IMR-90 (cell line): ENCODE data around the gene TATDN2. TPM values are rescaled to one million over a fixed set of nuclear protein-coding genes. Genes with fewer than 3 reads are reported as not detected.

Source experiments
- ATAC-seq: fragments of 200-7000 bp; cut with Tn5 transposase; 2 replicates; pipeline ENCODE4 v1.9.1; 2020; ENCODE audit warnings: low read depth, mild to moderate bottlenecking, moderate library complexity
- BruUV-seq: library from RNA; stranded (reverse); fragments of 400-500 nt; replicated peaks from 2 replicates; lab custom pipeline; 2021; lab: Mats Ljungman, UMichigan
- CTCF ChIA-PET: fragments of 300-600 bp; formaldehyde crosslinking; extraction: SDS; loops from one replicate; lab custom pipeline; 2021; ENCODE audit warnings: antibody characterized with exemption; lab: Yijun Ruan, JAX
- POLR2A ChIA-PET: fragments of 300-600 bp; sonication (Branson Sonifier 250); formaldehyde crosslinking; loops from one replicate; lab custom pipeline; 2022; ENCODE audit warnings: antibody characterized with exemption; ENCODE audit not compliant: unreplicated experiment; lab: Charles Lee
- DNase-seq: peaks from one replicate; pipeline ENCODE4 v3.0.0; 2013
- H2AFZ ChIP-seq: replicated peaks from 2 replicates; pipeline ENCODE3; 2013; ENCODE audit warnings: low read length, mild to moderate bottlenecking; ENCODE audit not compliant: poor library complexity
- H2AK5ac ChIP-seq: 2 replicates; pipeline ENCODE4 v1.6.1; 2013; ENCODE audit warnings: low read depth, low read length, inconsistent platforms
- H2AK9ac ChIP-seq: replicated peaks from 2 replicates; pipeline ENCODE3; 2013; ENCODE audit warnings: mild to moderate bottlenecking, low read depth, low read length, moderate library complexity; ENCODE audit not compliant: poor library complexity
- H2BK120ac ChIP-seq: 2 replicates; pipeline ENCODE4 v1.6.1; 2013; ENCODE audit warnings: low read depth, low read length, inconsistent platforms
- H2BK15ac ChIP-seq: 3 replicates; pipeline ENCODE4 v1.6.1; 2013; ENCODE audit warnings: low read depth, low read length, inconsistent platforms
- H2BK20ac ChIP-seq: 2 replicates; pipeline ENCODE4 v1.6.1; 2013; ENCODE audit warnings: low read depth, mild to moderate bottlenecking, inconsistent platforms, low read length, moderate library complexity
- H2BK5ac ChIP-seq: 2 replicates; pipeline ENCODE4 v1.6.1; 2013; ENCODE audit warnings: mild to moderate bottlenecking, low read depth, low read length, inconsistent platforms; ENCODE audit not compliant: poor library complexity, severe bottlenecking
- H3K14ac ChIP-seq: replicated peaks from 2 replicates; pipeline ENCODE4 v1.6.1; 2013; ENCODE audit warnings: low read depth, low read length, inconsistent platforms
- H3K18ac ChIP-seq: 2 replicates; pipeline ENCODE4 v1.6.1; 2013; ENCODE audit warnings: low read depth, low read length, control low read depth
- H3K23ac ChIP-seq: 2 replicates; pipeline ENCODE4 v1.6.1; 2013; ENCODE audit warnings: low read depth, low read length, inconsistent platforms
- H3K27ac ChIP-seq: 2 replicates; pipeline ENCODE4 v1.5.1; 2013; ENCODE audit warnings: mild to moderate bottlenecking, control low read depth, low read length; ENCODE audit not compliant: insufficient read depth
- H3K27me3 ChIP-seq: 2 replicates; pipeline ENCODE4 v1.6.1; 2013; ENCODE audit warnings: low read length; ENCODE audit not compliant: control insufficient read depth, insufficient read depth
- H3K36me3 ChIP-seq: 2 replicates; pipeline ENCODE4 v1.6.1; 2013; ENCODE audit warnings: low read length, mixed read lengths; ENCODE audit not compliant: control insufficient read depth, insufficient read depth
- H3K4ac ChIP-seq: 2 replicates; pipeline ENCODE4 v1.6.1; 2013; ENCODE audit warnings: low read depth, low read length, inconsistent platforms
- H3K4me1 ChIP-seq: 2 replicates; pipeline ENCODE4 v1.6.1; 2013; ENCODE audit warnings: low read length, mixed read lengths; ENCODE audit not compliant: control insufficient read depth, insufficient read depth
- H3K4me2 ChIP-seq: 2 replicates; pipeline ENCODE4 v1.6.1; 2013; ENCODE audit warnings: low read depth, mild to moderate bottlenecking, control low read depth, low read length, moderate library complexity
- H3K4me3 ChIP-seq: 2 replicates; pipeline ENCODE4 v1.5.1; 2013; ENCODE audit warnings: low read depth, mild to moderate bottlenecking, control low read depth, low read length, moderate library complexity; ENCODE audit not compliant: insufficient read depth
- H3K56ac ChIP-seq: 2 replicates; pipeline ENCODE4 v1.6.1; 2013; ENCODE audit warnings: low read length, inconsistent platforms; ENCODE audit not compliant: insufficient read depth; ENCODE audit errors: extremely low read depth
- H3K79me1 ChIP-seq, 2 experiments: 2 replicates each; pipeline ENCODE4 v1.6.1; 2013; ENCODE audit warnings: low read length in 2 of 2, inconsistent platforms in 1 of 2, low read depth in 1 of 2
- H3K9ac ChIP-seq: 2 replicates; pipeline ENCODE4 v1.6.1; 2013; ENCODE audit warnings: low read depth, low read length, control low read depth
- H3K9me1 ChIP-seq: 2 replicates; pipeline ENCODE4 v1.6.1; 2013; ENCODE audit warnings: low read length, inconsistent platforms; ENCODE audit not compliant: insufficient read depth
- H3K9me3 ChIP-seq: 2 replicates; pipeline ENCODE4 v1.6.1; 2013; ENCODE audit warnings: low read length; ENCODE audit not compliant: control insufficient read depth, insufficient read depth
- H4K20me1 ChIP-seq: 2 replicates; pipeline ENCODE4 v1.6.1; 2013; ENCODE audit warnings: low read length, inconsistent platforms; ENCODE audit not compliant: insufficient read depth
- H4K5ac ChIP-seq: 2 replicates; pipeline ENCODE4 v1.6.1; 2013; ENCODE audit warnings: mild to moderate bottlenecking, low read depth, low read length, control low read depth
- H4K8ac ChIP-seq, 2 experiments: 2 replicates each; pipeline ENCODE4 v1.6.1; 2013; ENCODE audit warnings: low read depth in 2 of 2, low read length in 2 of 2, control low read depth in 1 of 2, inconsistent platforms in 1 of 2
- H4K91ac ChIP-seq: 2 replicates; pipeline ENCODE4 v1.6.1; 2013; ENCODE audit warnings: low read depth, low read length, inconsistent platforms; ENCODE audit not compliant: insufficient read depth
- BHLHE40 ChIP-seq: fragments of 150-350 bp; IDR thresholded peaks from 2 replicates; pipeline ENCODE4 v1.6.1; 2016; ENCODE audit warnings: mild to moderate bottlenecking, low read depth, low read length
- MAFK ChIP-seq: IDR thresholded peaks from 2 replicates; pipeline ENCODE4 v1.6.1; 2012; ENCODE audit warnings: low read depth, low read length, improper control_type of control experiment
- MXI1 ChIP-seq: IDR thresholded peaks from 2 replicates; pipeline ENCODE4 v1.6.1; 2012; ENCODE audit warnings: low read depth, mild to moderate bottlenecking, low read length, moderate library complexity, borderline replicate concordance
- NFE2L2 ChIP-seq: fragments of 150-350 bp; IDR thresholded peaks from 2 replicates; pipeline ENCODE4 v1.6.1; 2016; ENCODE audit warnings: low read depth, mild to moderate bottlenecking, low read length
- RAD21 ChIP-seq: IDR thresholded peaks from 2 replicates; pipeline ENCODE4 v1.6.1; 2012; ENCODE audit warnings: low read length, improper control_type of control experiment
- RCOR1 ChIP-seq: IDR thresholded peaks from 2 replicates; pipeline ENCODE4 v1.6.1; 2012; ENCODE audit warnings: mild to moderate bottlenecking, low read length, improper control_type of control experiment; ENCODE audit not compliant: insufficient replicate concordance
- WGBS, 2 experiments: methylation state at CpG; one replicate each; pipeline versions ENCODE4 v1.1.5 to v1.1.7; 2013; ENCODE audit warnings: missing lambda C conversion rate in 2 of 2; ENCODE audit not compliant: insufficient read length in 1 of 2; ENCODE audit errors: extremely low coverage in 2 of 2; 5-methylcytosine and 5-hydroxymethylcytosine counted together
- dilution Hi-C: fragments of 300-500 bp; cut with HindIII; formaldehyde crosslinking; loops from one replicate; pipeline ENCODE4 v1.14.3; 2018; ENCODE audit warnings: low sequenced_read_pairs; ENCODE audit not compliant: unreplicated experiment
- in situ Hi-C: fragments of 300-500 bp; cut with MboI; formaldehyde crosslinking; loops from 3 replicates; pipeline ENCODE4 v1.14.3; 2019; ENCODE audit warnings: low sequenced_read_pairs, inconsistent platforms, mixed read lengths
- intact Hi-C: fragments of 100-400 bp; cut with micrococcal nuclease; formaldehyde crosslinking; loops from 2 replicates; pipeline ENCODE4 v1.10.0; 2022
- polyA plus RNA-seq, 3 experiments: library from polyadenylated mRNA; depleted of rRNA; stranded (reverse); fragments of >200 nt; gene quantifications; 2 replicates each; pipeline ENCODE4 v1.2.3, GENCODE V29; 2012; ENCODE audit warnings: low replicate concordance in 1 of 3
- total RNA-seq: library from RNA; depleted of rRNA; stranded (reverse); fragments of >200 nt; gene quantifications from 2 replicates; pipeline ENCODE4 v1.2.3, GENCODE V29; 2012

The TATDN2 gene
- total and polyA plus RNA-seq, 2 of the 4 experiments (the other 2 are of a cell fraction): 9.0 to 18.8 TPM

DNA sequence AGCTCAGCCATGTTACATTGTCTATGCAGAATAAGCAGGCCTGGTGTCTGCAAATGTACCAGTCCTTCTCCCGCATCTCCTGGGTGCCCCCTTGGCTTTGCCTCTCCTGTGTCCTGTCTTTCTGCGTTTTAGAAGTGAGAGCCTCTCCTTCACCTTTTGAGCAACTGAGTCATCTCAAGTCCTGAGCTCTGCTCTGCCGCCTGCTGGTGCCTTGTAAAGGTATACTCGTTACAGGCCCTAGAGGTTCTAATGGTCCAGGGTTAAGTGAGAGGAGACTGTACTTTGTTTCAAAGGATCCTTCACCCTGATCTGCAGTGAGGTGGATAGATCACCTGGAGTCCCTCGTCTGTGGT, 31.9 kb downstream of the TATDN2 start:
- dilution Hi-C loops: no loop called here
- Histone ChIP-seq H3K79me1 (peaks cover 28 to 29% of the 10 kb centered on the region in 2 experiments), H3K18ac (no peak overlapping the region), H3K36me3 (peaks cover 44% of the 10 kb centered on the region), H2BK20ac (no peak overlapping the region), H3K27ac (no peak overlapping the region), H3K4me3 (no peak overlapping the region), H2BK5ac (no peak overlapping the region), H4K8ac (no peak overlapping the region), H3K4ac (no peak overlapping the region), H2BK120ac (no peak overlapping the region), H3K9ac (no peak overlapping the region), H3K27me3 (no peaks in the 10 kb centered on the region), H3K4me2 (no peak overlapping the region), H3K14ac (no peak overlapping the region), H4K5ac (no peak overlapping the region), H2AFZ (no peak overlapping the region), H4K91ac (no peak overlapping the region), H3K56ac (no peak overlapping the region), H3K23ac (no peak overlapping the region), H2AK5ac (no peak overlapping the region), H2BK15ac (no peak overlapping the region), H3K9me1 (no peaks in the 10 kb centered on the region; the same call in 1 of the 2 replicates), H3K4me1 (no peaks in the 10 kb centered on the region), H3K9me3 (no peaks in the 10 kb centered on the region), H4K20me1 (peaks cover 19% of the 10 kb centered on the region), H2AK9ac (peak overlapping the region; percentile 66)
- intact Hi-C loops: loop anchor here (10.0 kb wide), 1 partner anchor 435 kb away; the partner anchor contains the start of gene RPUSD3
- ATAC-seq (no peak), DNase-seq (no peak)
- POLR2A ChIA-PET: no interaction called here
- CTCF ChIA-PET: no interaction called here
- WGBS, 2 experiments: 86% methylated on average over 2 of the region's 5 CpGs; no CpG with 5 or more reads in 1 of the 2 experiments
- in situ Hi-C loops: no loop called here
- no TSS peak for BruUV-seq
- TF ChIP-seq BHLHE40 (no peak), MAFK (no peak), NFE2L2 (no peak), MXI1 (no peak), RAD21 (no peak), RCOR1 (no peak)
